H9 (cell line): ENCODE results near the gene DNAH5. TPM values are rescaled to one million over a fixed set of nuclear protein-coding genes. Genes with fewer than 3 reads are reported as not detected.

ENCODE experiments used
- DNase-seq: peaks from one replicate; pipeline ENCODE4 v3.0.0-alpha.2; 2017
- H2AFZ ChIP-seq: one replicate; pipeline ENCODE4 v1.6.1; 2013; ENCODE audit warnings: mild to moderate bottlenecking, low read length, control low read depth, moderate library complexity
- H2AK5ac ChIP-seq: 2 replicates; pipeline ENCODE4 v1.6.1; 2013; ENCODE audit warnings: low read length, control low read depth, mixed read lengths; ENCODE audit not compliant: insufficient read length
- H2BK120ac ChIP-seq: one replicate; pipeline ENCODE4 v1.6.1; 2013; ENCODE audit warnings: low read depth, mild to moderate bottlenecking, low read length, control low read depth, inconsistent platforms; ENCODE audit not compliant: poor library complexity, severe bottlenecking
- H2BK12ac ChIP-seq: 2 replicates; pipeline ENCODE4 v1.6.1; 2013; ENCODE audit warnings: low read length, control low read depth, mixed read lengths, low read depth; ENCODE audit not compliant: insufficient read length
- H2BK15ac ChIP-seq: 2 replicates; pipeline ENCODE4 v1.6.1; 2013; ENCODE audit warnings: low read depth, low read length, control low read depth
- H2BK20ac ChIP-seq: one replicate; pipeline ENCODE4 v1.6.1; 2013; ENCODE audit warnings: low read depth, mild to moderate bottlenecking, low read length, control low read depth, inconsistent platforms; ENCODE audit not compliant: poor library complexity, severe bottlenecking
- H2BK5ac ChIP-seq: 2 replicates; pipeline ENCODE4 v1.6.1; 2013; ENCODE audit warnings: low read length, control low read depth, mixed read lengths; ENCODE audit not compliant: insufficient read length
- H3K14ac ChIP-seq: 2 replicates; pipeline ENCODE4 v1.6.1; 2013; ENCODE audit warnings: low read length, control low read depth; ENCODE audit not compliant: insufficient read depth
- H3K18ac ChIP-seq: 2 replicates; pipeline ENCODE4 v1.6.1; 2013; ENCODE audit warnings: low read depth, mild to moderate bottlenecking, mixed read lengths, low read length, control low read depth; ENCODE audit not compliant: insufficient read length
- H3K23ac ChIP-seq: 2 replicates; pipeline ENCODE4 v1.6.1; 2013; ENCODE audit warnings: low read length, control low read depth, mixed read lengths, low read depth; ENCODE audit not compliant: insufficient read length
- H3K23me2 ChIP-seq: 2 replicates; pipeline ENCODE4 v1.6.1; 2013; ENCODE audit warnings: low read depth, mild to moderate bottlenecking, mixed read lengths, low read length, control low read depth; ENCODE audit not compliant: insufficient read length, poor library complexity, severe bottlenecking
- H3K27ac ChIP-seq: 2 replicates; pipeline ENCODE4 v1.5.1; 2013; ENCODE audit warnings: low read length, control low read depth, mixed read lengths, low read depth; ENCODE audit not compliant: insufficient read length
- H3K27me3 ChIP-seq: 2 replicates; pipeline ENCODE4 v1.6.1; 2013; ENCODE audit warnings: low read length, control low read depth, inconsistent platforms; ENCODE audit not compliant: insufficient read depth
- H3K4ac ChIP-seq: 2 replicates; pipeline ENCODE4 v1.6.1; 2013; ENCODE audit warnings: low read depth, mild to moderate bottlenecking, control low read depth, inconsistent platforms, low read length, moderate library complexity
- H3K4me1 ChIP-seq: 2 replicates; pipeline ENCODE4 v1.6.1; 2013; ENCODE audit warnings: low read length, control low read depth, inconsistent platforms; ENCODE audit not compliant: insufficient read depth
- H3K4me2 ChIP-seq: 2 replicates; pipeline ENCODE4 v1.6.1; 2013; ENCODE audit warnings: low read length, control low read depth, mixed read lengths; ENCODE audit not compliant: insufficient read length, insufficient read depth
- H3K56ac ChIP-seq: 2 replicates; pipeline ENCODE4 v1.6.1; 2013; ENCODE audit warnings: low read depth, mild to moderate bottlenecking, mixed read lengths, low read length, control low read depth; ENCODE audit not compliant: insufficient read length
- H3K79me1 ChIP-seq: 2 replicates; pipeline ENCODE4 v1.6.1; 2013; ENCODE audit warnings: low read depth, mild to moderate bottlenecking, moderate library complexity, low read length, control low read depth, inconsistent platforms; ENCODE audit not compliant: insufficient read depth, poor library complexity, severe bottlenecking
- H3K79me2 ChIP-seq: 2 replicates; pipeline ENCODE4 v1.6.1; 2013; ENCODE audit warnings: low read length, control low read depth, inconsistent platforms; ENCODE audit not compliant: insufficient read depth
- H3K9ac ChIP-seq: 2 replicates; pipeline ENCODE4 v1.6.1; 2013; ENCODE audit warnings: low read length, control low read depth, mixed read lengths; ENCODE audit not compliant: insufficient read length; ENCODE audit errors: extremely low read depth
- H3K9me3 ChIP-seq: one replicate; pipeline ENCODE4 v1.6.1; 2013; ENCODE audit warnings: low read depth, low read length, inconsistent platforms; ENCODE audit not compliant: control insufficient read depth
- H3T11ph ChIP-seq: one replicate; pipeline ENCODE4 v1.6.1; 2013; ENCODE audit warnings: mild to moderate bottlenecking, low read length, control low read depth, inconsistent platforms
- H4K20me1 ChIP-seq: one replicate; pipeline ENCODE4 v1.6.1; 2013; ENCODE audit not compliant: control insufficient read depth, insufficient read length, insufficient read depth
- H4K5ac ChIP-seq: 2 replicates; pipeline ENCODE4 v1.6.1; 2013; ENCODE audit warnings: low read depth, mild to moderate bottlenecking, mixed read lengths, low read length, control low read depth; ENCODE audit not compliant: insufficient read length
- H4K8ac ChIP-seq: replicated peaks from 2 replicates; pipeline ENCODE4 v1.6.1; 2013; ENCODE audit warnings: low read length, control low read depth, mixed read lengths, low read depth; ENCODE audit not compliant: insufficient read length
- H4K91ac ChIP-seq: 2 replicates; pipeline ENCODE4 v1.6.1; 2013; ENCODE audit warnings: low read depth, mild to moderate bottlenecking, moderate library complexity, mixed read lengths, low read length, control low read depth; ENCODE audit not compliant: insufficient read length
- H3K27ac Mint-ChIP-seq, 3 experiments: 2 replicates in 2 of 3; 3 replicates in 1 of 3; pipeline ENCODE4 v1.8.0; 2020 to 2021; ENCODE audit warnings: mixed read lengths in 3 of 3, mild to moderate bottlenecking in 1 of 3, moderate library complexity in 1 of 3
- H3K27me3 Mint-ChIP-seq: 2 replicates; pipeline ENCODE4 v1.8.0; 2021; ENCODE audit warnings: low read depth, mild to moderate bottlenecking, moderate library complexity, mixed read lengths
- H3K36me3 Mint-ChIP-seq, 3 experiments: 2 replicates in 2 of 3; 3 replicates in 1 of 3; pipeline ENCODE4 v1.8.0; 2020 to 2021; ENCODE audit warnings: low read depth in 3 of 3, mixed read lengths in 3 of 3; ENCODE audit not compliant: insufficient read depth in 1 of 3
- H3K4me1 Mint-ChIP-seq, 2 experiments: 2 replicates each; pipeline ENCODE4 v1.8.0; 2020; ENCODE audit warnings: mixed read lengths in 2 of 2
- H3K4me3 Mint-ChIP-seq, 2 experiments: 2 replicates in 1 of 2; 3 replicates in 1 of 2; pipeline ENCODE4 v1.8.0; 2020 to 2021; ENCODE audit warnings: mild to moderate bottlenecking in 2 of 2, mixed read lengths in 2 of 2, moderate library complexity in 1 of 2
- H3K9me3 Mint-ChIP-seq, 2 experiments: 2 replicates in 1 of 2; 3 replicates in 1 of 2; pipeline ENCODE4 v1.8.0; 2020; ENCODE audit warnings: mild to moderate bottlenecking in 2 of 2, mixed read lengths in 2 of 2, moderate library complexity in 1 of 2
- CTCF ChIP-seq: fragments of 200-600 bp; sonication (generic); conservative IDR thresholded peaks from 3 replicates; pipeline ENCODE4 v1.8.0; 2021; ENCODE audit warnings: antibody characterized with exemption, mild to moderate bottlenecking
- WGBS: extraction: QIAGEN DNeasy Blood & Tissue Kit; methylation state at CpG from one replicate; pipeline ENCODE4 v1.1.7; 2013; ENCODE audit warnings: missing lambda C conversion rate, low lambda C conversion rate, mixed read lengths; ENCODE audit not compliant: insufficient read length; ENCODE audit errors: extremely low coverage; 5-methylcytosine and 5-hydroxymethylcytosine counted together
- total RNA-seq: library from RNA; stranded (reverse); gene quantifications from 2 replicates; pipeline ENCODE4 v1.2.1, GENCODE V29; 2021

DNAH5 gene
- total RNA-seq, 1 experiment from 2014 or later: 0.50 TPM

- no peak overlapping the region for H3K27ac ChIP-seq
- H3K4me2 ChIP-seq: no peak overlapping the region
- H3K4me1 ChIP-seq: no peaks in the 10 kb centered on the region
- H3K9ac ChIP-seq: no peak overlapping the region
- Mint-ChIP-seq H3K4me1 (peaks cover 3 to 9% of the 10 kb centered on the region in 2 experiments), H3K36me3 (no peaks in the 10 kb centered on the region; a peak in 1 of 7 replicates), H3K27me3 (no peaks in the 10 kb centered on the region), H3K27ac (no peak overlapping the region), H3K9me3 (no peaks in the 10 kb centered on the region; a peak in 2 of 5 replicates), H3K4me3 (no peak overlapping the region)
- H4K91ac ChIP-seq: no peak overlapping the region
- no peaks in the 10 kb centered on the region for H4K20me1 ChIP-seq
- H3K9me3 ChIP-seq: no peaks in the 10 kb centered on the region
- no peak overlapping the region for H2BK20ac ChIP-seq
- no peaks in the 10 kb centered on the region for H3K79me1 ChIP-seq
- no peak overlapping the region for H3K4ac ChIP-seq
- no peak overlapping the region for H3K23ac ChIP-seq
- no peak overlapping the region for H2AFZ ChIP-seq
- no peak overlapping the region for H3T11ph ChIP-seq
- no peak overlapping the region for H4K5ac ChIP-seq
- no CpG with 5 or more reads among the region's 2 CpGs for WGBS
- H2BK5ac ChIP-seq: no peak overlapping the region
- H4K8ac ChIP-seq: no peak overlapping the region
- H2BK12ac ChIP-seq: no peak overlapping the region
- no peak overlapping the region for H3K18ac ChIP-seq
- no peaks in the 10 kb centered on the region for H3K27me3 ChIP-seq
- H3K23me2 ChIP-seq: no peaks in the 10 kb centered on the region
- no peak overlapping the region for H2BK120ac ChIP-seq
- H2AK5ac ChIP-seq: no peak overlapping the region
- DNase-seq: no peak
- no peak overlapping the region for H3K14ac ChIP-seq
- no peaks in the 10 kb centered on the region for H3K79me2 ChIP-seq
- no peak for TF ChIP-seq CTCF
- H3K56ac ChIP-seq: no peak overlapping the region
- no peak overlapping the region for H2BK15ac ChIP-seq
Observed at GRCh38 chr5:13708906-13709305, 235.6 kb downstream of the DNAH5 start.
